ENCODE measurements around the gene ADAMTS12.

The ADAMTS12 gene

DNA sequence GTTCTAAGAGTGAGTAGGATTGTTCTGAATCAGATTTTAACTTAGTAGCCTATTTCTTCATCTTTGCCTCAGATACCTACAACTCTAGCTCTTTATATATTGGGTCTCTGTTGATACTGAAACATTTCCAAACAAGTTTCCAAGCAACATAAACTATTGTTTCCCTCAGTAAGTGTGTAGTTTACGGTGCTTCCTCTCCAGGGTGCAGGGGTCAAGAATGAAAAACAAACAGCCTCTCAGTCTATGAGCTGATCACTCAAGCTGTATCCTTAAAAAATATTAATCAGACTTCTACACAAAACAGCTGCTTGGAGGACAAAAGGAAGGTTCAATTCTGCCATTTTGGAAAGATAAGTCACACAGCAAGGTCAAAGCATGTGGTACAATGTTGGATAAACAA, 75.0 kb downstream of the ADAMTS12 start:
- TF ChIP-seq ZFX (IDR thresholded peaks at IDR 0.05), result no peak
- TF ChIP-seq, protein P1, sequence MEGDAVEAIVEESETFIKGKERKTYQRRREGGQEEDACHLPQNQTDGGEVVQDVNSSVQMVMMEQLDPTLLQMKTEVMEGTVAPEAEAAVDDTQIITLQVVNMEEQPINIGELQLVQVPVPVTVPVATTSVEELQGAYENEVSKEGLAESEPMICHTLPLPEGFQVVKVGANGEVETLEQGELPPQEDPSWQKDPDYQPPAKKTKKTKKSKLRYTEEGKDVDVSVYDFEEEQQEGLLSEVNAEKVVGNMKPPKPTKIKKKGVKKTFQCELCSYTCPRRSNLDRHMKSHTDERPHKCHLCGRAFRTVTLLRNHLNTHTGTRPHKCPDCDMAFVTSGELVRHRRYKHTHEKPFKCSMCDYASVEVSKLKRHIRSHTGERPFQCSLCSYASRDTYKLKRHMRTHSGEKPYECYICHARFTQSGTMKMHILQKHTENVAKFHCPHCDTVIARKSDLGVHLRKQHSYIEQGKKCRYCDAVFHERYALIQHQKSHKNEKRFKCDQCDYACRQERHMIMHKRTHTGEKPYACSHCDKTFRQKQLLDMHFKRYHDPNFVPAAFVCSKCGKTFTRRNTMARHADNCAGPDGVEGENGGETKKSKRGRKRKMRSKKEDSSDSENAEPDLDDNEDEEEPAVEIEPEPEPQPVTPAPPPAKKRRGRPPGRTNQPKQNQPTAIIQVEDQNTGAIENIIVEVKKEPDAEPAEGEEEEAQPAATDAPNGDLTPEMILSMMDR (conservative IDR thresholded peaks at IDR 0.05), result no peak

DNA sequence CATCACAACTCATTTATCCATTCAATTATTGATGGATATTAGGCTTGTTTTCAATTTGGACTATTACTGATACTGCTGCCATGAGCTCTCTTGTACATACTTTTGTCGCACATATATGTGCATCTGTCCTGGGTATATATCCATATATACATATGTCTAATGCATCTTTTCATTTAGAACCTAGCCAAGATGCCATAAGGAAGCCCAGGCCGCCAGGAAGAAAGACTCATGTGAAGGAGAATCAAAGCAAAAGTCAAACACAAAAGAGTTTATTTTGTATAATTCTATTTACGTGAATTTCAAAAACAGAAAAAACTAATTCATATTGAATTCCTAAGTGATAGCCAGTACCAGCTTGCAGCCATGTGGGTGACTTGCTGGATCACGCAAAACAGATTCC, 79.0 kb downstream of the ADAMTS12 start:
- TF ChIP-seq, protein P1 (conservative IDR thresholded peaks at IDR 0.05), result no peak
- no peak for TF ChIP-seq ZFX (IDR thresholded peaks at IDR 0.05)
- no peak overlapping the region for H3K27ac ChIP-seq

More for the DNA sequence above, 75.0 kb downstream of the ADAMTS12 start:
- no peak overlapping the region for H3K27ac ChIP-seq

DNA sequence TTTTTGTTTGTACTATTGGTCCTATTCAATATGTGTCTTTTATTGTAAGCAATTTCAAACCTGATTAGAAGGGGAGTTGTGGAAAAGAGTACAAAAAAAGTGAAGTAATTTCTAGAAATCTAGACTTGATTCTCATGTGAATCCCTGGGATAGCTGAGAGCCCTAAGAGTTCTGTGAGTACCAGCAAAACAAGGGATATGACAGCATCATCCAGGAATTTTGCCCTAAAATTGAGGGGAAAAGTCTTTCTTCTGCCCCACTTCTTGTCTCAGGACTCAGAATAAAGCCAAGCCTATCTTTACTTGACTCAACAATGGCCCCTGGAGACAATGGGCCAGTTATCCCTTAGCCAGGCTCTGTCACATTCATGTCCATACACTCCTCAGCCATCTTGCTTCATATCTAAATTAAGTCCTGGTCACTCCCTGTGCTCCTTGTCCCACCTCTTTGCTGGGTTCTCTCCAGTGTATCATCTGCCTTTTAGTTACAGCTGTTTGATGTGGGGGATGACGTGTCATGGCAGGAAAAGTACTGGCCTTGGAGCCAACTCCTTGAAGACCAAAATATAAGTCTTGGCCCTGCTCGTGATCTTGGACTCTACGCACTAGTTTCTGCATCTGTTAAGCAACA, 81.2 kb downstream of the ADAMTS12 start:
- TF ChIP-seq ZFX (IDR thresholded peaks at IDR 0.05), result no peak
- TF ChIP-seq, protein P1 (conservative IDR thresholded peaks at IDR 0.05), result no peak

DNA sequence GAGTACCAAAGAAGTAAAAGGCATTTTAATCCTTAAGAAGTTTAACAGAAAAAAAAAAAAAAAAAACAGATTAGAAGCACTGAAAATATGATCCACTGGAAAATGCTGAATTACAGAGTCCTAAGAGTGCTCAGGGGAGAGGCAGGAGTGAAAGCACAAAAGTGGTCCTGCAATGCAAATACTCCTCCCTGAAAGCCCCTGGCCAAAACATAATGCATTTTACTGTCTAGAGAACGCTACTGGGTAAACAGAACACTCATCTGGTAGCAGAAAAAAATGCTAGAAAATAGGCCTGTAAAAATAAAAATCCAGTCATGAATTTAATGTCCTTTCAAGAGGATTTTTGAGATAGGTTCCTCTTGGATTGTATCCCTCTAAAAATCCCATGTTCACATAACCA, 81.9 kb downstream of the ADAMTS12 start:
- no peak overlapping the region for H3K27ac ChIP-seq
- TF ChIP-seq ZFX (IDR thresholded peaks at IDR 0.05), result no peak
- TF ChIP-seq, protein P1 (conservative IDR thresholded peaks at IDR 0.05), result no peak

More for the DNA sequence above, 81.2 kb downstream of the ADAMTS12 start:
- H3K27ac ChIP-seq, result no peak overlapping the region

DNA sequence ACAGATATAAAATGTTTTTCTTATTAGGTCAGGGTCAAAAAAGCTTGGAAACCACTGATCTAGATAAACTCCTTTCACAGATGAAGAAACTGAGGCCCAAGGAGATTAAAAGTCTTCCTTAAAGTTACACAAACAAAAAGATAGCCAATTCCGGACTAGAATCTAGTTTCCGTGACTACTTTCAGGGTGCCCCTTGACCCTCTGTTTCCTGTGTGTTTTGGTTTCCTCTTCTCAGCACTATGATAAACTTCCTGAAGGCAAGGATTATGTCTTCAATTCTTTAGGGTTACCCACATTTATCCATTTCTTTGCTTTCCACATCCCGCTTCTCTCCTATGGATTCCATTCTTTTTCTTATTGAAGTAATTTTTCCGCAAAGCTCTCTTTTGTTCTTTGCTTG, 83.1 kb downstream of the ADAMTS12 start:
- TF ChIP-seq ZFX (IDR thresholded peaks at IDR 0.05), result no peak
- TF ChIP-seq, protein P1 (conservative IDR thresholded peaks at IDR 0.05), result no peak
- no peak overlapping the region for H3K27ac ChIP-seq

DNA sequence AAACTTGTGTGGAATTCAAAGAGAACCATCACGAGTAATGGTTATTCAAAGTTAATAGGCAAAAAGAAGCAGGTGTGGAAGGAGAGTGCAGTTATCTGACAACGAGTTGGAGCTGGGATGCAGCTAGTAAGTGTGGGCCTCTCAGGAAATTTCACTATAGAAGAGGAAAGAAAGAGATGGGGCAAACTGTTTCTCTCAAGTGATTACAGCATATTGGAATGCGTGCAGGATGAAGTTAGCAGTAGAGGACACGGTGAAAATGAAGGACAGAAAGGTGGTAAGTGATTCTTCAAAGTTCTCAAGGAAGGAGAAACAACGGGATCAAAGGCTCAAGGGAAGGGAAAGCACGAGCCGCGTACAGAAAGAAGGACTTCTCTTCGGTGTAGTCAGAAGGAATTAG, 84.0 kb downstream of the ADAMTS12 start:
- H3K27ac ChIP-seq, result no peak overlapping the region
- no peak for TF ChIP-seq ZFX (IDR thresholded peaks at IDR 0.05)
- TF ChIP-seq, protein P1 (conservative IDR thresholded peaks at IDR 0.05), result no peak

DNA sequence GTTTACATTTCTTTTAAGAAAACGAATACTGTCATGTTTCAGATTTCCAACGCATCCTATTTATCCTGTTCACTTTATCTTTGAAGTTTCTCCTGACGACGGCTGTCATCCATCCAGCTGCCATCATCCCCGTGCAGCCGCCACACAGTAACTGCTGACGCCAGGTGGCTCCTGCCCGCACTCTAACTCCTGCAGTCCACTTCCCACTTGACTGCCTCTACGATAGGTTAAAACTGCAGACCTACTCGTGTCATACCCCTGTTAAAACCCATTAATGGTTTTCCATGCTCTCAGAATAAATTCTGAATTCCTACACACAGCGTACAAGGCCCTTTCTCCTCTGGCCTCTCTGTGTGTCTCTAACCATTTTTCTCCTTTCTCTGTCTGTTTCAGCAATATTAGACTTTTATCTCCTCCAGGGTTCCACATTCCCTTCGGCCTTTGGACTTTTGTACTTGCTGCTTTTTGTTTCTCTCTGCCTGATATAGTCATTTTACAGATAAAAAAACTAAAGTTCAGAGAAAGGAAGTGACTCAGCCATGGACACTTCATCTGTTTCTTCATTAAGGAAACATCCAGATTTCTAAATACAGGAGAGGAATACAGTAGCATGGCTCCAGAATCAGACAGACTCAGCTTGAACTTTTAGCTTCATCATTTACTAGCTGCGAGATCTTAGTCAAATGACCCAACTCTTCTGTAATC, 84.9 kb downstream of the ADAMTS12 start:
- TF ChIP-seq, protein P1 (conservative IDR thresholded peaks at IDR 0.05), result no peak
- no peak overlapping the region for H3K27ac ChIP-seq
